ENCODE data around the gene CYTIP.

Gene CYTIP

DNA sequence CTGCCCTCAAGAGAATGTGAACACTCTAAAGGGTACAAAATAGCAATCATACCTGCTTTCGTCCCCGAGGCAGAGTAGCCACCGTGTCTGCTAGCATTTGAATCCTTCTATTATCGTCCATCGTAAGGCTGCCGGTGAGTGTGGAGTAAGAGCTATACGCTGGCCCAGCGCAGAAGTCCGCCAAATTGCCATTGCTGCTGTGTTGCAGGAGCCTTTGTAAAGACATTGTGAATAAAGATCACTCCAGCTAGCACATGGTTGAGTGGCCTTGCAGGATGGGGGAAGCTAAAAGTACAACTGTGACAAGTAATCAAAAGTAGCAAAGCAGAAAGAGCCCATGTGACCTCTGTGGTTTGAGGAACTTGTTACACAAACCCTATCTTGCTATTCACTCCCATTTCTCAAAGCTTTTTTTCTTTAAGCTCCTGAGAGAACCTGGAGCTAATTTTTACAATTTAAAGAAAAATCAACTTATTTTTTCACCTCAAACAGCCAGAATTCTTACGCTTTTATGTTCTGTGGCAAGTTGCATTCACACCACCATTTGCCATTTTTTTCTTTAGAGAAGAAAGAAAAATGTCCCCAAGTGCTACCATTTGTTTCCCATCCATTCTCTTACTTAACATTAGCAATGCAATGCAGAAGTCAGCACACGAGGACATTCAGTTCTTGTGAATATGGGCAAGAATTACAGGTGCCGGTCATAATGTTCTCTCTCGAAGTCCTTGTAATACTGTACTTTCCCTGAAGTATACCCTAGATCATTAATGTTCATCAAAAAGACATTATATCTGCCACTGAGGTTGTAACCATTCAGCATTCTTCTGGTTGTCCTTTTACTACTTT is at the start of gene CYTIP:
TSS of gene CYTIP (minus strand) at position 295 of the 846 bp plus-strand sequence. CDS start at position 226, 69 bp downstream.
- DNase-seq (ENCODE audit: low read depth), result no peak
- no peak within 1 kb of the TSS for H3K4me3 ChIP-seq (replicated peaks; ENCODE audit: low read depth, low read length)

DNA sequence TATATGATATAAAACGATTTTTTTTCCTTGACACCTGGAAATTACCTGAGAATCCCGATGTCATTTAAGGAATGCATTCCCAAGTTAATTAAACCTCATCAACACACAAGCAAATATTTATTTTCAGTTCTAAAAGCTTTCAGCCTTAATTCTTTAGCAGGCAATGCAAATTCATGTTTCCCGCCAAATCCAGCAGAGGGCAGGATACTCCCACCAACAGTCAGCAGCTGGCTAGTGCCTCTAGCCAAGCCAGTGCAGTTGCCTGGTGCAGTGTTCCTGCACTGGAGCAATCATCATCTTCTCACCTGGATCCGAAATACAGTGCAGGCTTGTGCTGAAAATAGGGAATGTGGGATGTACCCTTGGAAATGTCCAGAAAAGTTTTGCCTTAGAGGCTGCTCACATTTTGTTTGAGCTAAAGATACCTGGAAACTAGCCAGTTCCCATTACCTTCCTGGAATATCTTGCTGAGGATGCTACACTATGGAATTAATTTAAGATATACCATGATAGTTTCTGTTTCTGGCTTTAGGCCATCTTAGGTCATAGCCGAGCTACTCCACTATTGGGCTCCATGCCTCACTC is 48.4 kb upstream of the CYTIP start:
- no peak overlapping the region for H3K4me3 ChIP-seq (replicated peaks; ENCODE audit: low read depth, low read length)
- DNase-seq (ENCODE audit: low read depth), result peak; percentile 73
- TF ChIP-seq, protein P1, sequence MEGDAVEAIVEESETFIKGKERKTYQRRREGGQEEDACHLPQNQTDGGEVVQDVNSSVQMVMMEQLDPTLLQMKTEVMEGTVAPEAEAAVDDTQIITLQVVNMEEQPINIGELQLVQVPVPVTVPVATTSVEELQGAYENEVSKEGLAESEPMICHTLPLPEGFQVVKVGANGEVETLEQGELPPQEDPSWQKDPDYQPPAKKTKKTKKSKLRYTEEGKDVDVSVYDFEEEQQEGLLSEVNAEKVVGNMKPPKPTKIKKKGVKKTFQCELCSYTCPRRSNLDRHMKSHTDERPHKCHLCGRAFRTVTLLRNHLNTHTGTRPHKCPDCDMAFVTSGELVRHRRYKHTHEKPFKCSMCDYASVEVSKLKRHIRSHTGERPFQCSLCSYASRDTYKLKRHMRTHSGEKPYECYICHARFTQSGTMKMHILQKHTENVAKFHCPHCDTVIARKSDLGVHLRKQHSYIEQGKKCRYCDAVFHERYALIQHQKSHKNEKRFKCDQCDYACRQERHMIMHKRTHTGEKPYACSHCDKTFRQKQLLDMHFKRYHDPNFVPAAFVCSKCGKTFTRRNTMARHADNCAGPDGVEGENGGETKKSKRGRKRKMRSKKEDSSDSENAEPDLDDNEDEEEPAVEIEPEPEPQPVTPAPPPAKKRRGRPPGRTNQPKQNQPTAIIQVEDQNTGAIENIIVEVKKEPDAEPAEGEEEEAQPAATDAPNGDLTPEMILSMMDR (IDR thresholded peaks at IDR 0.05; ENCODE audit: low read length, missing control alignments), result peak; percentile 86

More for the DNA sequence above, at the start of gene CYTIP:
- TF ChIP-seq, protein P1 (IDR thresholded peaks at IDR 0.05; ENCODE audit: low read length, missing control alignments), result no peak

DNA sequence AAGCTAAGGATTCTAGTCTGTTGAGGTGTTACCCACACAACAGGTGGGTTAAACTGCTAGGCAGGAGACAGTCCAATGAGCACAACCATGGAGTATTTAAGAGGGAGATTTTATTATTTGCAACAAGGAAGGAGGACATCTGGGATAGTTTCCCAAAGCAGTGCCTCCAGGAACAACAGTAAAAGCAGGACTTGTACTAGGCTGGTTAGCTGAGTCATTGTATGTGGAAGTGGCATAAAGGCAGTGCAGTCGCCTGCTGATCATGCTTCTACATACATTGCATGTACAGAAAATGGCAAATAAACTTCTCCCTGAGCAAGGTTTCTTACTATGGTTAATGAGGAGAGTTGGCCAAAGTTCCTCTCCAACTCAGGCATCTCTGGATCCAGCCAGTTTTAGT is 46.1 kb upstream of the CYTIP start:
- DNase-seq (ENCODE audit: low read depth), result no peak
- H3K4me3 ChIP-seq (replicated peaks; ENCODE audit: low read depth, low read length), result no peak overlapping the region
- TF ChIP-seq, protein P1 (IDR thresholded peaks at IDR 0.05; ENCODE audit: low read length, missing control alignments), result no peak

DNA sequence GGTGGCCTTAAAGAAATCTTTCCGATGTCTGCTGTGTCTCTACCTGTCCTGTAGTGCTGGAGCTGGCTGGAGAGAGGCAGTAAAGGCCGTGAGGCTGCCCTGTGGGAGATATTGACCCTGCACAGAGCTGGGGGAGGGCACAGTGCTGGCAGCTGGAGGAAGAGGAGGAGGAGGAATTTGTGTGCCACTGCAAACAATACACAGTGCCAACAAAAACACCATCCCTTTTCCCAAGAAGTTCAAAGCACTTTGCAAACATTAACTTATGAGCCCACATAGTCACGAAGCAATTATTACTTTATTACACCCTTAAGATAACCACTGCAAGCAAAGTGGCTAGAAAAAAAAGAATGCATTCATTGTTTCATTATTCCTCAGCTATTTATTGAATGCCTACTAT is 45.0 kb upstream of the CYTIP start:
- DNase-seq (ENCODE audit: low read depth), result no peak
- no peak overlapping the region for H3K4me3 ChIP-seq (replicated peaks; ENCODE audit: low read depth, low read length)
- TF ChIP-seq, protein P1 (IDR thresholded peaks at IDR 0.05; ENCODE audit: low read length, missing control alignments), result no peak

DNA sequence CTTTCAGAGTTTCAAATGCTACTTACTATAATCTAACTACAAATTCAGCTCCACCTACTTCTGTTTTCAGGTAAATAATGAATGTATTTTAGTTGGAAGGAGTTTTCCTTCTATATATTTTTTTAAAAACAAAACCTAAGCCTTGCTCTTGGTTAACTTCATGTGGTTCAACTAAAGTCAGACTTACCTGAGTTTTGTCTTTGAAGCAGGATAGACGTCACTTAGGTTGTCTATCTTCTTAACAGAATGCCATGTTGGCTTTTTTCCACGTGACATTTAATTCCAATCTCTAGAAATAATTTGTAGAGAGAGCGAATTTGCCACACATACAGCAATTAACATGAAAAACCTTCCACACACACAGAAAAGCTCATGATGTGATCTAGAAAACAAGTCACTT is 43.9 kb upstream of the CYTIP start:
- DNase-seq (ENCODE audit: low read depth), result no peak
- H3K4me3 ChIP-seq (replicated peaks; ENCODE audit: low read depth, low read length), result no peak overlapping the region
- TF ChIP-seq, protein P1 (IDR thresholded peaks at IDR 0.05; ENCODE audit: low read length, missing control alignments), result no peak

DNA sequence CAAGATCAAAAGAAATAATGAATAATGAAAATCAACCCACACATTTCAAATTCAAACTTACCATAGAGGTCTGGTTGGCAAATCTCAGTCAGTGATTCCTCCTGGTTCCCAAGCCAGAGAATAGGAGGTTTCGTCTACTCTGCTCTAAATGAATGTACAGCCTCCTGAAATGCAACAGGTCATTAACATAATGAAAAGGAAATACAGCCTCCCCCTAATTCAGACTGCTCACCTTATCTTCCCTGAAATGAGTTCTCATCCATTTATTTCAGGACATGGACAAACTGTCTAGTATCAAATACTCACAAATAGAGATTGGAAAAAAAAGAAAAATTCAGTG is 43.4 kb upstream of the CYTIP start:
- H3K4me3 ChIP-seq (replicated peaks; ENCODE audit: low read depth, low read length), result no peak overlapping the region
- DNase-seq (ENCODE audit: low read depth), result no peak
- TF ChIP-seq, protein P1 (IDR thresholded peaks at IDR 0.05; ENCODE audit: low read length, missing control alignments), result no peak
